SK-N-SH (cell line): ENCODE measurements around the gene TBL1Y. TPM values are rescaled to one million over a fixed set of nuclear protein-coding genes. Genes with fewer than 3 reads are reported as not detected.

Source experiments
- CTCF ChIA-PET: fragments of 300-600, 350-600 bp; formaldehyde crosslinking; extraction: SDS; loops from one replicate; lab custom pipeline; 2021; lab: Yijun Ruan, JAX
- POLR2A ChIA-PET: fragments of 350-600 bp; sonication (Branson Sonifier 250); formaldehyde crosslinking; extraction: SDS; loops from one replicate; lab custom pipeline; 2020; ENCODE audit warnings: antibody characterized with exemption, inconsistent platforms; lab: Yijun Ruan, JAX
- DNase-seq: peaks from one replicate; pipeline ENCODE4 v3.0.0; 2012
- H2AFZ ChIP-seq: fragments of 200-600 bp; sonication (generic); 2 replicates; pipeline ENCODE4 v1.8.1; 2016; ENCODE audit warnings: antibody characterized with exemption, mild to moderate bottlenecking, low read depth
- H3F3A ChIP-seq: fragments of 200-600 bp; sonication (generic); replicated peaks from 2 replicates; pipeline ENCODE3; 2016; ENCODE audit warnings: antibody characterized with exemption, mild to moderate bottlenecking; ENCODE audit not compliant: insufficient read depth
- H3K27ac ChIP-seq, 2 experiments: fragments of 200-500 bp in 1 of 2; fragments of 200-600 bp in 1 of 2; sonication (Bioruptor generic) in 1 of 2; sonication (generic), shearing (Covaris generic) in 1 of 2; 2 replicates each; pipeline versions ENCODE4 v1.5.1 to v1.6.1; 2014 to 2016; ENCODE audit warnings: low read depth in 2 of 2, inconsistent platforms in 1 of 2, low read length in 1 of 2, mild to moderate bottlenecking in 1 of 2, mixed read lengths in 1 of 2
- H3K27me3 ChIP-seq: fragments of 200-600 bp; sonication (generic), shearing (Covaris generic); 2 replicates; pipeline ENCODE4 v1.6.1; 2016; ENCODE audit warnings: mixed run types; ENCODE audit not compliant: insufficient read depth
- H3K36me3 ChIP-seq, 2 experiments: fragments of 200-500 bp in 1 of 2; fragments of 200-600 bp in 1 of 2; sonication (Bioruptor generic) in 1 of 2; sonication (generic) in 1 of 2; replicated peaks in 1 of 2; 2 replicates each; pipeline versions ENCODE3 to v1.5.1; 2014 to 2016; ENCODE audit warnings: low read length in 1 of 2, mild to moderate bottlenecking in 1 of 2; ENCODE audit not compliant: insufficient read depth in 2 of 2, control insufficient read depth in 1 of 2
- H3K4me1 ChIP-seq, 2 experiments: fragments of 200-500 bp in 1 of 2; fragments of 200-600 bp in 1 of 2; sonication (Bioruptor generic) in 1 of 2; sonication (generic), shearing (Covaris generic) in 1 of 2; 2 replicates each; pipeline versions ENCODE4 v1.5.1 to v1.6.1; 2014 to 2016; ENCODE audit warnings: low read depth in 1 of 2, low read length in 1 of 2, mixed run types in 1 of 2; ENCODE audit not compliant: insufficient read depth in 2 of 2, control insufficient read depth in 1 of 2
- H3K4me2 ChIP-seq: fragments of 200-600 bp; sonication (generic), shearing (Covaris generic); 2 replicates; pipeline ENCODE4 v1.6.1; 2017; ENCODE audit warnings: mixed run types
- H3K4me3 ChIP-seq, 2 experiments: fragments of 200-500 bp in 1 of 2; fragments of 200-600 bp in 1 of 2; sonication (Bioruptor generic) in 1 of 2; sonication (generic), shearing (Covaris generic) in 1 of 2; 2 replicates each; pipeline versions ENCODE4 v1.5.1 to v1.8.1; 2014 to 2016; ENCODE audit warnings: low read depth in 2 of 2, inconsistent platforms in 1 of 2, low read length in 1 of 2, mild to moderate bottlenecking in 1 of 2, mixed read lengths in 1 of 2, moderate library complexity in 1 of 2
- H3K79me2 ChIP-seq: fragments of 200-600 bp; sonication (generic); 2 replicates; pipeline ENCODE4 v1.8.1; 2017; ENCODE audit warnings: mild to moderate bottlenecking; ENCODE audit not compliant: insufficient read depth
- H3K9ac ChIP-seq: fragments of 200-600 bp; sonication (generic); 2 replicates; pipeline ENCODE4 v1.6.1; 2017; ENCODE audit warnings: mixed run types
- H3K9me2 ChIP-seq: fragments of 200-600 bp; sonication (generic); 2 replicates; pipeline ENCODE4 v1.6.1; 2017; ENCODE audit warnings: mixed run types
- H3K9me3 ChIP-seq: fragments of 200-600 bp; sonication (generic); 2 replicates; pipeline ENCODE4 v1.6.1; 2017; ENCODE audit warnings: mixed run types, mild to moderate bottlenecking, moderate library complexity
- H4K20me1 ChIP-seq: fragments of 200-600 bp; sonication (generic); 2 replicates; pipeline ENCODE4 v1.6.1; 2017; ENCODE audit warnings: mild to moderate bottlenecking, mixed run types; ENCODE audit not compliant: insufficient read depth
- CHD2 ChIP-seq: fragments of 150-350 bp; IDR thresholded peaks from 2 replicates; pipeline ENCODE4 v1.6.1; 2018; ENCODE audit warnings: low read length; ENCODE audit not compliant: partially characterized antibody
- EP300 ChIP-seq, 2 experiments: IDR thresholded peaks; 2 replicates each; pipeline versions ENCODE4 v1.4.0 to v1.6.1; 2012; ENCODE audit warnings: borderline replicate concordance in 1 of 2, low read depth in 1 of 2, low read length in 1 of 2
- FOXJ3 ChIP-seq: sonication (generic); formaldehyde crosslinking; IDR thresholded peaks from 2 replicates; pipeline ENCODE4 v1.5.1; 2020; ENCODE audit warnings: mild to moderate bottlenecking, missing genetic modification reagents
- FOXM1 ChIP-seq: IDR thresholded peaks from 2 replicates; pipeline ENCODE4 v1.4.0; 2012; ENCODE audit warnings: low read depth, mild to moderate bottlenecking
- GATA2 ChIP-seq: sonication (generic); formaldehyde crosslinking; IDR thresholded peaks from 2 replicates; pipeline ENCODE4 v1.5.0; 2020; ENCODE audit warnings: mild to moderate bottlenecking, missing genetic modification reagents
- IRF3 ChIP-seq: fragments of 150-350 bp; IDR thresholded peaks from 2 replicates; pipeline ENCODE4 v1.6.1; 2016; ENCODE audit warnings: mild to moderate bottlenecking, low read depth, low read length
- MEF2A ChIP-seq: IDR thresholded peaks from 2 replicates; pipeline ENCODE4 v1.4.0; 2012; ENCODE audit warnings: low read depth, borderline replicate concordance
- NFIC ChIP-seq: IDR thresholded peaks from 2 replicates; pipeline ENCODE4 v1.4.0; 2012; ENCODE audit warnings: borderline replicate concordance
- NRF1 ChIP-seq: IDR thresholded peaks from 2 replicates; pipeline ENCODE4 v1.6.1; 2012; ENCODE audit warnings: low read depth, mild to moderate bottlenecking, low read length
- RCOR1 ChIP-seq: fragments of 150-350 bp; IDR thresholded peaks from 2 replicates; pipeline ENCODE4 v1.6.1; 2017; ENCODE audit warnings: antibody characterized with exemption, low read length
- REST ChIP-seq: IDR thresholded peaks from 2 replicates; pipeline ENCODE4 v1.6.1; 2012; ENCODE audit warnings: mild to moderate bottlenecking, low read depth, low read length, moderate library complexity
- RFX5 ChIP-seq: IDR thresholded peaks from 2 replicates; pipeline ENCODE4 v1.6.1; 2012; ENCODE audit warnings: mild to moderate bottlenecking, improper control_type of control experiment, low read length
- USF1 ChIP-seq: IDR thresholded peaks from 2 replicates; pipeline ENCODE4 v1.4.0; 2012; ENCODE audit warnings: low read depth, borderline replicate concordance
- YY1 ChIP-seq: IDR thresholded peaks from 2 replicates; pipeline ENCODE4 v1.4.0; 2012; ENCODE audit warnings: low read depth, mild to moderate bottlenecking
- WGBS: methylation state at CpG from one replicate; pipeline ENCODE4 v1.1.6; 2017; ENCODE audit warnings: low lambda C conversion rate; 5-methylcytosine and 5-hydroxymethylcytosine counted together
- polyA plus RNA-seq, 3 experiments: library from polyadenylated mRNA; depleted of rRNA; stranded (reverse); fragments of >200 nt; gene quantifications; 2 replicates each; pipeline ENCODE4 v1.2.3, GENCODE V29; 2012
- TF ChIP-seq, protein P1 (sequence below): IDR thresholded peaks from 2 replicates; pipeline ENCODE4; 2012
- TF ChIP-seq, protein P2 (sequence below): fragments of 150-350 bp; IDR thresholded peaks from 2 replicates; pipeline ENCODE4 v1.6.1; 2017; ENCODE audit warnings: antibody characterized with exemption, low read length, low read depth, borderline replicate concordance
- TF ChIP-seq, protein P3 (sequence below): IDR thresholded peaks from 2 replicates; pipeline ENCODE4 v1.4.0; 2012; ENCODE audit warnings: low read depth, borderline replicate concordance

TBL1Y gene
- polyA plus RNA-seq, 1 of the 3 experiments (the other 2 are of a cell fraction), result not detected

DNA sequence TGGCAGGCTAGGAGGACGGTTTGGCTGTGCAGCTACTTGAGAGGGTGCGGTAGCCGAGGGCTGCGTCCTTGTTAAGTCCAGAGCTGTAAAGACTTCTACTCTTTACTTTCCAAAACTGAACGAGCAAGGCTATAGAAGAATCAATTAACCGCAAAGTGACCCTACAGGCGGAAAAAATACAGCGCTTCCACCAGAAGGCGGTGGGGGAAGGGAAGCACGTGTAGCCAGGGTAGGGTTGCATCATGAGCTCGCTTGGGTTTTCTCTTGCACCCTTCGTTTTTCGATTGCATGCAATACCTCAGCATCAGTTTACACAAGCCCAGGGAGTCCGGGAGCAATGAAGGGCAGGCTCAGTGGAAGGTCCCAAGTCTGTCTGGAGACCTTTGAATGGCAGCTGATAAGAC is 1.4 kb upstream of the TBL1Y start:
- H4K20me1 ChIP-seq, result no peaks in the 10 kb centered on the region
- no peak overlapping the region for H2AFZ ChIP-seq
- WGBS, result no CpG with 5 or more reads among the region's 14 CpGs
- no peaks in the 10 kb centered on the region for H3K79me2 ChIP-seq
- TF ChIP-seq FOXJ3 (CRISPR knock-in tag) (no peak), GATA2 (no peak), NFIC (no peak), NRF1 (no peak), FOXM1 (no peak), MEF2A (no peak), IRF3 (no peak), CHD2 (no peak), REST (no peak), RCOR1 (no peak), RFX5 (no peak), USF1 (no peak), EP300 (IDR thresholded peaks at IDR 0.05; ENCODE audit: borderline replicate concordance in 1 of 2, low read depth in 1 of 2, low read length in 1 of 2) (no peak), YY1 (no peak)
- TF ChIP-seq, protein P1, sequence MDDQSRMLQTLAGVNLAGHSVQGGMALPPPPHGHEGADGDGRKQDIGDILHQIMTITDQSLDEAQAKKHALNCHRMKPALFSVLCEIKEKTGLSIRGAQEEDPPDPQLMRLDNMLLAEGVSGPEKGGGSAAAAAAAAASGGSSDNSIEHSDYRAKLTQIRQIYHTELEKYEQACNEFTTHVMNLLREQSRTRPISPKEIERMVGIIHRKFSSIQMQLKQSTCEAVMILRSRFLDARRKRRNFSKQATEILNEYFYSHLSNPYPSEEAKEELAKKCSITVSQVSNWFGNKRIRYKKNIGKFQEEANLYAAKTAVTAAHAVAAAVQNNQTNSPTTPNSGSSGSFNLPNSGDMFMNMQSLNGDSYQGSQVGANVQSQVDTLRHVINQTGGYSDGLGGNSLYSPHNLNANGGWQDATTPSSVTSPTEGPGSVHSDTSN, result no peak
- TF ChIP-seq, protein P2, sequence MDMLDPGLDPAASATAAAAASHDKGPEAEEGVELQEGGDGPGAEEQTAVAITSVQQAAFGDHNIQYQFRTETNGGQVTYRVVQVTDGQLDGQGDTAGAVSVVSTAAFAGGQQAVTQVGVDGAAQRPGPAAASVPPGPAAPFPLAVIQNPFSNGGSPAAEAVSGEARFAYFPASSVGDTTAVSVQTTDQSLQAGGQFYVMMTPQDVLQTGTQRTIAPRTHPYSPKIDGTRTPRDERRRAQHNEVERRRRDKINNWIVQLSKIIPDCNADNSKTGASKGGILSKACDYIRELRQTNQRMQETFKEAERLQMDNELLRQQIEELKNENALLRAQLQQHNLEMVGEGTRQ, result no peak
- TF ChIP-seq, protein P3, sequence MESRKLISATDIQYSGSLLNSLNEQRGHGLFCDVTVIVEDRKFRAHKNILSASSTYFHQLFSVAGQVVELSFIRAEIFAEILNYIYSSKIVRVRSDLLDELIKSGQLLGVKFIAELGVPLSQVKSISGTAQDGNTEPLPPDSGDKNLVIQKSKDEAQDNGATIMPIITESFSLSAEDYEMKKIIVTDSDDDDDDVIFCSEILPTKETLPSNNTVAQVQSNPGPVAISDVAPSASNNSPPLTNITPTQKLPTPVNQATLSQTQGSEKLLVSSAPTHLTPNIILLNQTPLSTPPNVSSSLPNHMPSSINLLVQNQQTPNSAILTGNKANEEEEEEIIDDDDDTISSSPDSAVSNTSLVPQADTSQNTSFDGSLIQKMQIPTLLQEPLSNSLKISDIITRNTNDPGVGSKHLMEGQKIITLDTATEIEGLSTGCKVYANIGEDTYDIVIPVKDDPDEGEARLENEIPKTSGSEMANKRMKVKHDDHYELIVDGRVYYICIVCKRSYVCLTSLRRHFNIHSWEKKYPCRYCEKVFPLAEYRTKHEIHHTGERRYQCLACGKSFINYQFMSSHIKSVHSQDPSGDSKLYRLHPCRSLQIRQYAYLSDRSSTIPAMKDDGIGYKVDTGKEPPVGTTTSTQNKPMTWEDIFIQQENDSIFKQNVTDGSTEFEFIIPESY, result no peak
- H3K4me2 ChIP-seq, result no peak overlapping the region
- no peak for DNase-seq
- no peak overlapping the region for H3K27ac ChIP-seq
- no peaks in the 10 kb centered on the region for H3K4me1 ChIP-seq
- no peaks in the 10 kb centered on the region for H3K9me3 ChIP-seq
- ChIA-PET POLR2A (no interaction called here), CTCF (no interaction called here)
- H3F3A ChIP-seq, result no peaks in the 10 kb centered on the region
- no peaks in the 10 kb centered on the region for H3K27me3 ChIP-seq
- H3K9ac ChIP-seq, result no peak overlapping the region
- H3K9me2 ChIP-seq, result no peaks in the 10 kb centered on the region
- no peak overlapping the region for H3K4me3 ChIP-seq
- H3K36me3 ChIP-seq, result no peaks in the 10 kb centered on the region
